Measurements from ENCODE around the gene SND1. TPM values are rescaled to one million over a fixed set of nuclear protein-coding genes. Genes with fewer than 3 reads are reported as not detected.

The SND1 gene
- total and polyA plus RNA-seq, 2 donors (not counting 3 experiments of a cell fraction or from before 2014, with no cell fraction given): 116 to 249 TPM

DNA sequence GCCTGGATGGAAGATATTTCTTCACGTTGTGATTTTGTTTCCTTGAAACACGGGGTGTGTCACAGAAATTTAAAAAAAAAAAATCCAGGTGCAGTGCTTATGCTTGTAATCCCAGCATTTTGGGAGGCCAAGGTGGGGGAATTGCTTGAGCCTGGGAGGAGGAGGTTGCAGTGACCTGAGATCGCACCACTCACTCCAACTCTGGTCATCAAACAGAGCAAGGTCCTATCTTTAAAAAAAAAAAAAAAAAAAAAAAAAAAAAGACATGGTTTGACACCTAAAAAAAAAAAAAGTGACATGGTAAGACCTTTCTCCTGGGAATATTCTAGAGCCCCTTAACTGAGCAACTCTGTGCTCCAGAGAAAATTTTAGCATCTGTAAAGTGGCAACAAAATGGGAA, 388.2 kb downstream of the SND1 start:
- dilution Hi-C loops (cut with MboI; ENCODE audit: extremely low pct_ligation_motif_present, low sequenced_read_pairs) (no loop called here), intact Hi-C loops (cut with micrococcal nuclease) (no loop called here)
- FAIRE-seq: no peak
- no peaks in the 10 kb centered on the region for H3K9me3 ChIP-seq (replicated peaks; ENCODE audit: control insufficient read depth, insufficient read depth, low read length)
- no peak overlapping the region for H3K27ac ChIP-seq (ENCODE audit: insufficient read depth, low read depth, low read length)
- POLR2A ChIA-PET: no interaction called here
- no TSS peak for BruUV-seq (replicated peaks)
- H3K4me1 ChIP-seq (ENCODE audit: control insufficient read depth, extremely low read depth, insufficient read depth, low read length): peaks cover 12% of the 10 kb centered on the region
- CTCF ChIA-PET: interaction anchor here (1.2 to 2.7 kb wide), 6 partner anchors 8 to 170 kb away, joined by 3 to 9 read pairs (median 3); no protein-coding TSS in a partner anchor
- no peak overlapping the region for H3K4me2 ChIP-seq (ENCODE audit: insufficient read depth, low read length)
- DNase-seq (ENCODE audit: low read depth, low spot score): no peak
- H3K9ac ChIP-seq (replicated peaks; ENCODE audit: extremely low read depth, insufficient read depth, low read length): no peak overlapping the region
- peaks cover 0 to 3% of the 10 kb centered on the region in 2 experiments for H3K36me3 ChIP-seq (ENCODE audit: control insufficient read depth in 2 of 2, extremely low read depth in 1 of 2, insufficient read depth in 2 of 2, low read length in 2 of 2)
- H3K27me3 ChIP-seq (ENCODE audit: control insufficient read depth in 2 of 2, insufficient read depth in 2 of 2, low read length in 2 of 2): no peaks in the 10 kb centered on the region
- no peak for TF ChIP-seq FOS (IDR thresholded peaks at IDR 0.05; ENCODE audit: borderline replicate concordance, insufficient read depth, low read length)
- TF ChIP-seq EZH2 (IDR thresholded peaks at IDR 0.05; ENCODE audit: borderline replicate concordance, low read depth, low read length, severe bottlenecking): no peak
- TF ChIP-seq POLR2AphosphoS5 (IDR thresholded peaks at IDR 0.05; ENCODE audit: insufficient read depth, low read depth, low read length): no peak
- TF ChIP-seq JUN (IDR thresholded peaks at IDR 0.05; ENCODE audit: borderline replicate concordance, insufficient read depth, insufficient read length, low read depth): no peak
- no peak for TF ChIP-seq GATA2 (IDR thresholded peaks at IDR 0.05; ENCODE audit: insufficient read depth, insufficient read length, low read depth, low read length)
- TF ChIP-seq, protein P1, sequence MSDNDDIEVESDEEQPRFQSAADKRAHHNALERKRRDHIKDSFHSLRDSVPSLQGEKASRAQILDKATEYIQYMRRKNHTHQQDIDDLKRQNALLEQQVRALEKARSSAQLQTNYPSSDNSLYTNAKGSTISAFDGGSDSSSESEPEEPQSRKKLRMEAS (IDR thresholded peaks at IDR 0.05; ENCODE audit: insufficient read depth, insufficient read length): no peak
- no peak for TF ChIP-seq MYC (IDR thresholded peaks at IDR 0.05; ENCODE audit: low read depth, low read length)
- no peak for TF ChIP-seq POLR2A (IDR thresholded peaks at IDR 0.05; ENCODE audit: low read depth, low read length)
- TF ChIP-seq, protein P2, sequence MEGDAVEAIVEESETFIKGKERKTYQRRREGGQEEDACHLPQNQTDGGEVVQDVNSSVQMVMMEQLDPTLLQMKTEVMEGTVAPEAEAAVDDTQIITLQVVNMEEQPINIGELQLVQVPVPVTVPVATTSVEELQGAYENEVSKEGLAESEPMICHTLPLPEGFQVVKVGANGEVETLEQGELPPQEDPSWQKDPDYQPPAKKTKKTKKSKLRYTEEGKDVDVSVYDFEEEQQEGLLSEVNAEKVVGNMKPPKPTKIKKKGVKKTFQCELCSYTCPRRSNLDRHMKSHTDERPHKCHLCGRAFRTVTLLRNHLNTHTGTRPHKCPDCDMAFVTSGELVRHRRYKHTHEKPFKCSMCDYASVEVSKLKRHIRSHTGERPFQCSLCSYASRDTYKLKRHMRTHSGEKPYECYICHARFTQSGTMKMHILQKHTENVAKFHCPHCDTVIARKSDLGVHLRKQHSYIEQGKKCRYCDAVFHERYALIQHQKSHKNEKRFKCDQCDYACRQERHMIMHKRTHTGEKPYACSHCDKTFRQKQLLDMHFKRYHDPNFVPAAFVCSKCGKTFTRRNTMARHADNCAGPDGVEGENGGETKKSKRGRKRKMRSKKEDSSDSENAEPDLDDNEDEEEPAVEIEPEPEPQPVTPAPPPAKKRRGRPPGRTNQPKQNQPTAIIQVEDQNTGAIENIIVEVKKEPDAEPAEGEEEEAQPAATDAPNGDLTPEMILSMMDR (IDR thresholded peaks at IDR 0.05; ENCODE audit: extremely low read depth in 1 of 2, insufficient read depth in 1 of 2, low read depth in 1 of 2, low read length in 2 of 2): no peak
- no peak overlapping the region for H2AFZ ChIP-seq (ENCODE audit: low read depth, low read length)
- H3K79me2 ChIP-seq (ENCODE audit: control insufficient read depth, insufficient read depth, low read length): peaks cover 4% of the 10 kb centered on the region
- peaks cover 7% of the 10 kb centered on the region for H4K20me1 ChIP-seq (replicated peaks; ENCODE audit: control insufficient read depth, extremely low read depth, insufficient read depth, low read length)
- no peaks in the 10 kb centered on the region for H3K9me1 ChIP-seq (replicated peaks; ENCODE audit: control insufficient read depth, extremely low read depth, insufficient read depth, low read length)
- no peak overlapping the region for H3K4me3 ChIP-seq (replicated peaks in 1 of 3; ENCODE audit: insufficient read depth in 1 of 3, low read depth in 1 of 3, low read length in 3 of 3)

All from endothelial cell of umbilical vein (primary cell).